Fibroblast of villous mesenchyme (primary cell): ENCODE results near the gene VAV3. TPM values are rescaled to one million over a fixed set of nuclear protein-coding genes. Genes with fewer than 3 reads are reported as not detected.
"Not testable (repeated sequence)": the region's sequence is repeated elsewhere in the genome, so short reads cannot be mapped to it uniquely, and the experiment has no call there.

ENCODE experiments used
- DNase-seq: peaks from one replicate; pipeline ENCODE4 v3.0.0-alpha.2; 2010; ENCODE audit warnings: low read depth
- H3K4me3 ChIP-seq: 2 replicates; pipeline ENCODE4 v1.5.1; 2011; ENCODE audit warnings: low read depth, mild to moderate bottlenecking, low read length
- total RNA-seq: library from RNA; depleted of rRNA; stranded (reverse); fragments of >200 nt; gene quantifications from 2 replicates; pipeline ENCODE4 v1.2.3, GENCODE V29; 2012
- TF ChIP-seq, protein P1 (sequence below): IDR thresholded peaks from 2 replicates; pipeline ENCODE4 v1.5.1; 2012; ENCODE audit warnings: low read depth, mild to moderate bottlenecking, low read length; ENCODE audit not compliant: insufficient read depth

The VAV3 gene
- total RNA-seq, 1 donor: 0.43 TPM

DNA sequence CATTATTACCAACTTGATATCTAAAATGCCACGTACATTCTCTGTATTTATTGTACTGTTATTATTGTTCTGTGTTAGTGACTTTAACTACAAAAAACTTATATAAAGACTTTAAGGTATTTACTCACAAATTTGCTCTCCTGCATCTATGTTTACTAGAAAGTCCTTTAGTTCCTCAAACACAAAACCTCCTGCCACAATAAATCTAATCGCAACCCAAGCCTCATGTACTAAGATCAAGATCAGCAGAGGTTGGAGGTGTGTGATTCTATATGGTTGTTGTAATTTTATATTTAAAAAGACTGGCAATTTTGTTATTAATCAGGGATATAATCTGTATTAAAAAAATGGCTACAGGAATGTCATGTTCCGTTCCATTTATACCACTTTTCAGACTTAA is 68.6 kb downstream of the VAV3 start:
- no peak overlapping the region for H3K4me3 ChIP-seq
- DNase-seq: no peak
- TF ChIP-seq, protein P1, sequence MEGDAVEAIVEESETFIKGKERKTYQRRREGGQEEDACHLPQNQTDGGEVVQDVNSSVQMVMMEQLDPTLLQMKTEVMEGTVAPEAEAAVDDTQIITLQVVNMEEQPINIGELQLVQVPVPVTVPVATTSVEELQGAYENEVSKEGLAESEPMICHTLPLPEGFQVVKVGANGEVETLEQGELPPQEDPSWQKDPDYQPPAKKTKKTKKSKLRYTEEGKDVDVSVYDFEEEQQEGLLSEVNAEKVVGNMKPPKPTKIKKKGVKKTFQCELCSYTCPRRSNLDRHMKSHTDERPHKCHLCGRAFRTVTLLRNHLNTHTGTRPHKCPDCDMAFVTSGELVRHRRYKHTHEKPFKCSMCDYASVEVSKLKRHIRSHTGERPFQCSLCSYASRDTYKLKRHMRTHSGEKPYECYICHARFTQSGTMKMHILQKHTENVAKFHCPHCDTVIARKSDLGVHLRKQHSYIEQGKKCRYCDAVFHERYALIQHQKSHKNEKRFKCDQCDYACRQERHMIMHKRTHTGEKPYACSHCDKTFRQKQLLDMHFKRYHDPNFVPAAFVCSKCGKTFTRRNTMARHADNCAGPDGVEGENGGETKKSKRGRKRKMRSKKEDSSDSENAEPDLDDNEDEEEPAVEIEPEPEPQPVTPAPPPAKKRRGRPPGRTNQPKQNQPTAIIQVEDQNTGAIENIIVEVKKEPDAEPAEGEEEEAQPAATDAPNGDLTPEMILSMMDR: no peak

DNA sequence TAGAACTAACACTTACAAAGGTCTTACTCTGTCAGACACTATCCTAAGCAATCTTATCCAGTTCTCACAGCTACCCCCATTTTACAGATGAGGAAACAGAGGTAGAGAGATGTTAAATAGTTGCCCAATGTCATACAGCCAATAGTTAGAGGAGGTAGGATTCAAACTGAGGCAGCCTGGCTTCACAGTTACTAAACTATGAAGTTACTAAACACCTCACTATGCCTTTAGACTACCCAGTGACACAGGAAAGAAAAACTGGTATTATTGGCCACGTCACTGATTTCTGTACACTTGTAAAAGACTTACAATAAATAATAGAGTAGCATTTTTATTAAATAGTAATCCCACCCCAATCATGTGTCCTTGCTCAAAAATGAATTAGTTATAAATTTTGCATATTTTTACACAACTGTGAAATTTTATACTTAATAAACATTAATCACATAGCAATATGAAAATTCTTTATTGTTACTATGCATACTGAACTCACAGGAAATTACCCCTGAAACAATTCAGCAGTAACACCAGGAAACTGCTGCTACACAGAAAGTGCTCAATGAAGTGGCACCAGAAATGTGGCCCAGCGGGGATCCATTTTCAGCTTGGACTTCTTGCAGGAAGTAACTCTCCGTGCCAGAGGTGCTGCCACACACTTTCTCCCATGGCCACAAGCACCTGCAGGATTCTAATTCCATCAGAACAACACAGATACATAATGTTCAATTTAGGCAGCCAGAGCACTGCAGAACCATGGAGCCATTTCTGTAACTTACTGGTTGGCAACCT is 69.4 kb downstream of the VAV3 start:
- no peak for DNase-seq
- TF ChIP-seq, protein P1: no peak
- H3K4me3 ChIP-seq: no peak overlapping the region

DNA sequence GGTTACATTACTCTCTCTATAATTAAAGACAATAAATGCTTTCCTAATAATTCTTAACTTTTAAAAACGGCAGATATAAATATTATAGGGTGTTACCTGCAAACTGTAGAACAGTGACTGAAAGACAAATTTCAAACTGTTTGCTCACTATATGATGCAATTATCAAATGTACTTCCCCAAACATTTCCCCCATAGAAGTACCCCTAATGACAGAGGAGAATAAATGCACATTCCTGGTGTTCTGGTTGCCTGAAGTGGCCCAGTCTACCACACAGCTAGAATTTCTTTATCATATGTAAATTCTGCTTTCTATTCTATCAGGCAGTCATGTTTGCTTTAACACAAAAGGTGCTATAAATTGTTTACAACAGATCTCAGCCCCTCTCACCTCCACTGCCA is 70.4 kb downstream of the VAV3 start:
- TF ChIP-seq, protein P1: no peak
- DNase-seq: no peak
- H3K4me3 ChIP-seq: no peak overlapping the region

DNA sequence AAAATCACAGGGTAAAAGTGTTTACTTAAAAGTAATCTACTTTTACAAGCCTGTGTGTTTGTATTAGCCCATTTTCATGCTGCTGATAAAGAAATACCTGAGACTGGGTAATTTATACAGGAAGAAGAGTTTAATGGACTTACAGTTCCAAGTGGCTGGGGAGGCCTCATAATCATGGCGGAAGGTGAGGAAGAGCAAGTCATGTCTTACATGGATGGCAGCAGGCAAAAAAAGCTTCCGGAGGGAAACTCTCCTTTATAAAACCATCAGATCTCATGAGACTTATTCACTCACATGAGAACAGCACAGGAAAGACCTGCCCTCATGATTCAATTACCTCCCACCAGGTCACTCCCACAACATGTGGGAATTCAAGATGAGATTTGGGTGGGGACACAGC is 71.6 kb downstream of the VAV3 start:
- DNase-seq, H3K4me3 ChIP-seq: not testable (repeated sequence)

DNA sequence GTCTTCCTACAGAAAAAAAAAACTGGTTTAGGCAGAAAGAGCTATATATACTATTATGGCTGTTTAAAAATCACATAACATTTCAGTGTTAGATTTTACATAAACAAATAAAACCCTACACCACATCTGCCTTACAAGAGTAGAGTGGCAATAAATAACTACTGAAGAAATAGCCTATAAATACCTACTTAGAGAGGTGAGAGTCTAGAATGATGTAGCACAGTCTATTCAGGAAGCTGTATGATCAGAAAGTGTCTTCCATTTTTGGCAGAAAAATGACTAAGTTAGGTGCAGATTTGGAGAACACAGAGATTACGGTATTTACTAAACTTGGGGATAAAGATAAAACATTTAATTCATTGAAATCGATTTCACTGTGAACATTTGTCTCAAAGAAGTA is 75.5 kb downstream of the VAV3 start:
- DNase-seq: no peak
- TF ChIP-seq, protein P1: no peak
- H3K4me3 ChIP-seq: no peak overlapping the region

DNA sequence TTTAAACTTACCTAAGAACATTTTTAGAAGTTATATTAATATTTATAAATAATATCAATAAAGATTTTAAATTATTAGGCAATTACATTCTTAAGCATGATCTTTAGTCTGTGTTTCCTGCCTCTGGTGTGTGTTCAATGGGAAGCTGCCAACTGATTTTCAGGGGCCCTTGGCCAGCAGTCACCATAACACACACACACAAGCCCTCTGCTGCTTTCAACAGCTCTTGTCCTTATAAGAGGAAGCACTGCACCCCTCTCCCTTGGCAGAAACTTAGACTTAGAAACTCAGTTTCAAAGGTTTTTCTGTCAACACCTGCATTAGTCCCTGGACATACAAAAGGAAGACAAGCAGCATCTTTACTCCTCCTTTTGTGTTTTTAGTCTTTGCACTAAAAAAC is 81.4 kb downstream of the VAV3 start:
- no peak overlapping the region for H3K4me3 ChIP-seq
- TF ChIP-seq, protein P1: no peak
- DNase-seq: no peak

DNA sequence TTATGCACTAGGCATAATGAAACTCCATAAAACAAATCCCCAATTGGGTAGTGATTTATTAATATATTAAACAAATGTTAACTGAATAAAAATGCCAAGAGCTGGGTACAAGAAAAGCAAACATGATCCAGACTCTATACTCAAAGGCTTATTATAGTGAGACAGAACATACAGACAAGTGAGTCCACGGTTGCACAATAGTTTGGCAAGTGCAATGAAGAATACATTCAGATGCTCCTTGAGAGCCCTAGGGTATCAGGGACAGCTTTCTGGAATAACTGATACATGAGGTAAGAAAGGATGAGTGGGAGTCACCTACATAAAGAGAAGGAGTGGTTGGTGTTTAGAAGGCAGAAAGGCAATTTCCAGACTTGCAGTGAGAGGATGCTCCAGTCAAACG is 85.1 kb downstream of the VAV3 start:
- no peak for DNase-seq
- no peak overlapping the region for H3K4me3 ChIP-seq
- TF ChIP-seq, protein P1: no peak
